H9 (cell line): ENCODE measurements around the gene ZNF544. TPM values are rescaled to one million over a fixed set of nuclear protein-coding genes. Genes with fewer than 3 reads are reported as not detected.

ENCODE experiments used
- DNase-seq: peaks from one replicate; pipeline ENCODE4 v3.0.0-alpha.2; 2017
- H2AFZ ChIP-seq: one replicate; pipeline ENCODE4 v1.6.1; 2013; ENCODE audit warnings: mild to moderate bottlenecking, low read length, control low read depth, moderate library complexity
- H2AK5ac ChIP-seq: 2 replicates; pipeline ENCODE4 v1.6.1; 2013; ENCODE audit warnings: low read length, control low read depth, mixed read lengths; ENCODE audit not compliant: insufficient read length
- H2BK120ac ChIP-seq: one replicate; pipeline ENCODE4 v1.6.1; 2013; ENCODE audit warnings: low read depth, mild to moderate bottlenecking, low read length, control low read depth, inconsistent platforms; ENCODE audit not compliant: poor library complexity, severe bottlenecking
- H2BK12ac ChIP-seq: 2 replicates; pipeline ENCODE4 v1.6.1; 2013; ENCODE audit warnings: low read length, control low read depth, mixed read lengths, low read depth; ENCODE audit not compliant: insufficient read length
- H2BK15ac ChIP-seq: 2 replicates; pipeline ENCODE4 v1.6.1; 2013; ENCODE audit warnings: low read depth, low read length, control low read depth
- H2BK20ac ChIP-seq: one replicate; pipeline ENCODE4 v1.6.1; 2013; ENCODE audit warnings: low read depth, mild to moderate bottlenecking, low read length, control low read depth, inconsistent platforms; ENCODE audit not compliant: poor library complexity, severe bottlenecking
- H2BK5ac ChIP-seq: 2 replicates; pipeline ENCODE4 v1.6.1; 2013; ENCODE audit warnings: low read length, control low read depth, mixed read lengths; ENCODE audit not compliant: insufficient read length
- H3K14ac ChIP-seq: 2 replicates; pipeline ENCODE4 v1.6.1; 2013; ENCODE audit warnings: low read length, control low read depth; ENCODE audit not compliant: insufficient read depth
- H3K18ac ChIP-seq: 2 replicates; pipeline ENCODE4 v1.6.1; 2013; ENCODE audit warnings: low read depth, mild to moderate bottlenecking, mixed read lengths, low read length, control low read depth; ENCODE audit not compliant: insufficient read length
- H3K23ac ChIP-seq: 2 replicates; pipeline ENCODE4 v1.6.1; 2013; ENCODE audit warnings: low read length, control low read depth, mixed read lengths, low read depth; ENCODE audit not compliant: insufficient read length
- H3K23me2 ChIP-seq: 2 replicates; pipeline ENCODE4 v1.6.1; 2013; ENCODE audit warnings: low read depth, mild to moderate bottlenecking, mixed read lengths, low read length, control low read depth; ENCODE audit not compliant: insufficient read length, poor library complexity, severe bottlenecking
- H3K27ac ChIP-seq: 2 replicates; pipeline ENCODE4 v1.5.1; 2013; ENCODE audit warnings: low read length, control low read depth, mixed read lengths, low read depth; ENCODE audit not compliant: insufficient read length
- H3K27me3 ChIP-seq: 2 replicates; pipeline ENCODE4 v1.6.1; 2013; ENCODE audit warnings: low read length, control low read depth, inconsistent platforms; ENCODE audit not compliant: insufficient read depth
- H3K4ac ChIP-seq: 2 replicates; pipeline ENCODE4 v1.6.1; 2013; ENCODE audit warnings: low read depth, mild to moderate bottlenecking, control low read depth, inconsistent platforms, low read length, moderate library complexity
- H3K4me1 ChIP-seq: 2 replicates; pipeline ENCODE4 v1.6.1; 2013; ENCODE audit warnings: low read length, control low read depth, inconsistent platforms; ENCODE audit not compliant: insufficient read depth
- H3K4me2 ChIP-seq: 2 replicates; pipeline ENCODE4 v1.6.1; 2013; ENCODE audit warnings: low read length, control low read depth, mixed read lengths; ENCODE audit not compliant: insufficient read length, insufficient read depth
- H3K56ac ChIP-seq: 2 replicates; pipeline ENCODE4 v1.6.1; 2013; ENCODE audit warnings: low read depth, mild to moderate bottlenecking, mixed read lengths, low read length, control low read depth; ENCODE audit not compliant: insufficient read length
- H3K79me1 ChIP-seq: 2 replicates; pipeline ENCODE4 v1.6.1; 2013; ENCODE audit warnings: low read depth, mild to moderate bottlenecking, moderate library complexity, low read length, control low read depth, inconsistent platforms; ENCODE audit not compliant: insufficient read depth, poor library complexity, severe bottlenecking
- H3K79me2 ChIP-seq: 2 replicates; pipeline ENCODE4 v1.6.1; 2013; ENCODE audit warnings: low read length, control low read depth, inconsistent platforms; ENCODE audit not compliant: insufficient read depth
- H3K9ac ChIP-seq: 2 replicates; pipeline ENCODE4 v1.6.1; 2013; ENCODE audit warnings: low read length, control low read depth, mixed read lengths; ENCODE audit not compliant: insufficient read length; ENCODE audit errors: extremely low read depth
- H3K9me3 ChIP-seq: one replicate; pipeline ENCODE4 v1.6.1; 2013; ENCODE audit warnings: low read depth, low read length, inconsistent platforms; ENCODE audit not compliant: control insufficient read depth
- H3T11ph ChIP-seq: one replicate; pipeline ENCODE4 v1.6.1; 2013; ENCODE audit warnings: mild to moderate bottlenecking, low read length, control low read depth, inconsistent platforms
- H4K20me1 ChIP-seq: one replicate; pipeline ENCODE4 v1.6.1; 2013; ENCODE audit not compliant: control insufficient read depth, insufficient read length, insufficient read depth
- H4K5ac ChIP-seq: 2 replicates; pipeline ENCODE4 v1.6.1; 2013; ENCODE audit warnings: low read depth, mild to moderate bottlenecking, mixed read lengths, low read length, control low read depth; ENCODE audit not compliant: insufficient read length
- H4K8ac ChIP-seq: replicated peaks from 2 replicates; pipeline ENCODE4 v1.6.1; 2013; ENCODE audit warnings: low read length, control low read depth, mixed read lengths, low read depth; ENCODE audit not compliant: insufficient read length
- H4K91ac ChIP-seq: 2 replicates; pipeline ENCODE4 v1.6.1; 2013; ENCODE audit warnings: low read depth, mild to moderate bottlenecking, moderate library complexity, mixed read lengths, low read length, control low read depth; ENCODE audit not compliant: insufficient read length
- H3K27ac Mint-ChIP-seq, 3 experiments: 2 replicates in 2 of 3; 3 replicates in 1 of 3; pipeline ENCODE4 v1.8.0; 2020 to 2021; ENCODE audit warnings: mixed read lengths in 3 of 3, mild to moderate bottlenecking in 1 of 3, moderate library complexity in 1 of 3
- H3K27me3 Mint-ChIP-seq: 2 replicates; pipeline ENCODE4 v1.8.0; 2021; ENCODE audit warnings: low read depth, mild to moderate bottlenecking, moderate library complexity, mixed read lengths
- H3K36me3 Mint-ChIP-seq, 3 experiments: 2 replicates in 2 of 3; 3 replicates in 1 of 3; pipeline ENCODE4 v1.8.0; 2020 to 2021; ENCODE audit warnings: low read depth in 3 of 3, mixed read lengths in 3 of 3; ENCODE audit not compliant: insufficient read depth in 1 of 3
- H3K4me1 Mint-ChIP-seq, 2 experiments: 2 replicates each; pipeline ENCODE4 v1.8.0; 2020; ENCODE audit warnings: mixed read lengths in 2 of 2
- H3K4me3 Mint-ChIP-seq, 2 experiments: 2 replicates in 1 of 2; 3 replicates in 1 of 2; pipeline ENCODE4 v1.8.0; 2020 to 2021; ENCODE audit warnings: mild to moderate bottlenecking in 2 of 2, mixed read lengths in 2 of 2, moderate library complexity in 1 of 2
- H3K9me3 Mint-ChIP-seq, 2 experiments: 2 replicates in 1 of 2; 3 replicates in 1 of 2; pipeline ENCODE4 v1.8.0; 2020; ENCODE audit warnings: mild to moderate bottlenecking in 2 of 2, mixed read lengths in 2 of 2, moderate library complexity in 1 of 2
- WGBS: extraction: QIAGEN DNeasy Blood & Tissue Kit; methylation state at CpG from one replicate; pipeline ENCODE4 v1.1.7; 2013; ENCODE audit warnings: missing lambda C conversion rate, low lambda C conversion rate, mixed read lengths; ENCODE audit not compliant: insufficient read length; ENCODE audit errors: extremely low coverage; 5-methylcytosine and 5-hydroxymethylcytosine counted together
- total RNA-seq: library from RNA; stranded (reverse); gene quantifications from 2 replicates; pipeline ENCODE4 v1.2.1, GENCODE V29; 2021
- TF ChIP-seq, protein P1 (sequence below): fragments of 200-600 bp; sonication (generic); conservative IDR thresholded peaks from 3 replicates; pipeline ENCODE4 v1.8.0; 2021; ENCODE audit warnings: antibody characterized with exemption, mild to moderate bottlenecking

ZNF544 gene
- total RNA-seq, 1 experiment from 2014 or later = 97.2 TPM

DNA sequence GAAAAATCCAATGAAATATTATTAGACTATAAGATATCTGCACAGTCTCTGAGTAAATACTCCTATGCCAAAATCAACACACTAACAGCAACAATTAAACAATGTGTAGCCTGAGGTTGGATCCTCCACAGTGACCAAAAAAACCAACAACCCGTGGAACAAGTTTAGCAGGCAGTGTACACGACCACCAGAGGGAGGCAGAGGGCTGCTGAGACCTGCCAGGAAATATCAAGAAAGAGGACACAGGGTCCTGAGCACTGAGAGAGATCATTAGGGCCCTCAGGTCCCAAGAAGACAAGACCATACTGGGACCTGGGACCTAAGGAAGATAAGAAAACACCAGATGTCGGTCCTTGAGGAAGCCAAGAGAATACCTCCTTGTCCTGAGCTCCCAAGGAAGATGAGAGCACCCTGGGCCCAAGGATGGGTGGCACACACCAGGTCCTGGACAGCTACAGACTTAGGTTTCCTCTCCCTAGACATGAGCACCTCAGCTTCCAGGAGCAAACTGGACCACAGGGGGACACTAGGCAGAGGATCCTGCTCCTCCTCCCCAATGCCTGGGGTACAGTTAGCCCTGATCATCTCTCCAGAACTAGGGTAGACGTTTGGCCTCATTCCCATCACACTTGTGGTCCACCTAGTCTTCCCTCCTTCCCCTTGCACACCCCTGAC is 46.7 kb upstream of the ZNF544 start:
- TF ChIP-seq, protein P1, sequence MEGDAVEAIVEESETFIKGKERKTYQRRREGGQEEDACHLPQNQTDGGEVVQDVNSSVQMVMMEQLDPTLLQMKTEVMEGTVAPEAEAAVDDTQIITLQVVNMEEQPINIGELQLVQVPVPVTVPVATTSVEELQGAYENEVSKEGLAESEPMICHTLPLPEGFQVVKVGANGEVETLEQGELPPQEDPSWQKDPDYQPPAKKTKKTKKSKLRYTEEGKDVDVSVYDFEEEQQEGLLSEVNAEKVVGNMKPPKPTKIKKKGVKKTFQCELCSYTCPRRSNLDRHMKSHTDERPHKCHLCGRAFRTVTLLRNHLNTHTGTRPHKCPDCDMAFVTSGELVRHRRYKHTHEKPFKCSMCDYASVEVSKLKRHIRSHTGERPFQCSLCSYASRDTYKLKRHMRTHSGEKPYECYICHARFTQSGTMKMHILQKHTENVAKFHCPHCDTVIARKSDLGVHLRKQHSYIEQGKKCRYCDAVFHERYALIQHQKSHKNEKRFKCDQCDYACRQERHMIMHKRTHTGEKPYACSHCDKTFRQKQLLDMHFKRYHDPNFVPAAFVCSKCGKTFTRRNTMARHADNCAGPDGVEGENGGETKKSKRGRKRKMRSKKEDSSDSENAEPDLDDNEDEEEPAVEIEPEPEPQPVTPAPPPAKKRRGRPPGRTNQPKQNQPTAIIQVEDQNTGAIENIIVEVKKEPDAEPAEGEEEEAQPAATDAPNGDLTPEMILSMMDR = peak; percentile 75
- Mint-ChIP-seq H3K27ac (peak overlapping the region in 1 of 3 experiments; percentile 86; a peak in 3 of 7 replicates), H3K36me3 (peaks cover 47 to 60% (median 60%) of the 10 kb centered on the region in 3 experiments), H3K4me1 (peaks cover 4 to 11% of the 10 kb centered on the region in 2 experiments), H3K27me3 (no peaks in the 10 kb centered on the region), H3K9me3 (peaks cover 56 to 82% of the 10 kb centered on the region in 2 experiments), H3K4me3 (peak overlapping the region; percentile 90 to 92)
- Histone ChIP-seq H2AK5ac (no peak overlapping the region), H2BK12ac (no peak overlapping the region), H2BK15ac (no peak overlapping the region), H3K23ac (no peak overlapping the region), H2BK120ac (no peak overlapping the region), H3K56ac (no peak overlapping the region), H3K14ac (no peak overlapping the region), H2BK20ac (no peak overlapping the region), H3K23me2 (peaks cover 4% of the 10 kb centered on the region), H3K9me3 (peaks cover 42% of the 10 kb centered on the region), H2BK5ac (no peak overlapping the region), H3K4me1 (no peaks in the 10 kb centered on the region), H4K91ac (no peak overlapping the region), H3T11ph (no peak overlapping the region), H4K5ac (no peak overlapping the region), H3K4ac (no peak overlapping the region), H4K20me1 (no peaks in the 10 kb centered on the region), H3K4me2 (peak overlapping the region; percentile 42), H3K79me1 (no peaks in the 10 kb centered on the region), H3K27ac (no peak overlapping the region), H3K18ac (no peak overlapping the region), H3K9ac (no peak overlapping the region), H4K8ac (peak overlapping the region; percentile 23), H2AFZ (no peak overlapping the region), H3K79me2 (peaks cover 2% of the 10 kb centered on the region; the same call in 1 of the 2 replicates), H3K27me3 (no peaks in the 10 kb centered on the region)
- DNase-seq = peak; percentile 75
- WGBS = no CpG with 5 or more reads among the region's 4 CpGs
